Astrocyte of the spinal cord (primary cell): ENCODE data around the gene GOLGA3.
"Not testable (repeated sequence)": the region's sequence is repeated elsewhere in the genome, so short reads cannot be mapped to it uniquely, and the experiment has no call there.

Experiments
- DNase-seq: peaks from one replicate; pipeline ENCODE4 v3.0.0; 2011; ENCODE audit warnings: low read depth, low spot score
- H3K4me3 ChIP-seq: 2 replicates; pipeline ENCODE4 v1.5.1; 2011; ENCODE audit warnings: low read depth, mild to moderate bottlenecking, low read length, moderate library complexity
- in situ Hi-C: cut with HindIII; loops from 2 replicates; pipeline ENCODE4 v1.10.0; 2017; ENCODE audit warnings: low sequenced_read_pairs
- TF ChIP-seq, protein P1 (sequence below): IDR thresholded peaks from 2 replicates; pipeline ENCODE4 v1.5.1; 2012; ENCODE audit warnings: low read depth, mild to moderate bottlenecking, low read length, inconsistent platforms

Gene GOLGA3

DNA sequence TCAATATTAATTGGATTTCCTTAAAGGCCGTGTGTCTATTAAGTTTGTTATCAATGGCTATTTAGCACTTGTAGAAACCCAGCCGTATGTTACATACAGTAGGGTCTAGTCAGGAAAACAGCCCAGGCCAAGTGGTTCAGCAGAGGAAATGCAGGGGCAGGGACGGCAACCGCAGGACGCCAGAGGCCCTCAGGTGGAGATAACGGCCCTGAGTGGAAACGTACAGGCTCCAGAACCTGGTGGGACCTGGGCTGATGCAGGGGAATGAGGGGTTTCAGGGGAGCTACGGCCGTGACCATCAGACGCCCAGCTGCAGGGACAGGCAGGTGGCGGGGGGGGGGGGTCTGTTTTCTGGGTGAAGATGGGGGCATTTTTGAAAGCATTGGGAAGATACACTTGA is 63.3 kb downstream of the GOLGA3 start:
- H3K4me3 ChIP-seq: no peak overlapping the region
- DNase-seq: no peak
- in situ Hi-C loops: no loop called here
- TF ChIP-seq, protein P1, sequence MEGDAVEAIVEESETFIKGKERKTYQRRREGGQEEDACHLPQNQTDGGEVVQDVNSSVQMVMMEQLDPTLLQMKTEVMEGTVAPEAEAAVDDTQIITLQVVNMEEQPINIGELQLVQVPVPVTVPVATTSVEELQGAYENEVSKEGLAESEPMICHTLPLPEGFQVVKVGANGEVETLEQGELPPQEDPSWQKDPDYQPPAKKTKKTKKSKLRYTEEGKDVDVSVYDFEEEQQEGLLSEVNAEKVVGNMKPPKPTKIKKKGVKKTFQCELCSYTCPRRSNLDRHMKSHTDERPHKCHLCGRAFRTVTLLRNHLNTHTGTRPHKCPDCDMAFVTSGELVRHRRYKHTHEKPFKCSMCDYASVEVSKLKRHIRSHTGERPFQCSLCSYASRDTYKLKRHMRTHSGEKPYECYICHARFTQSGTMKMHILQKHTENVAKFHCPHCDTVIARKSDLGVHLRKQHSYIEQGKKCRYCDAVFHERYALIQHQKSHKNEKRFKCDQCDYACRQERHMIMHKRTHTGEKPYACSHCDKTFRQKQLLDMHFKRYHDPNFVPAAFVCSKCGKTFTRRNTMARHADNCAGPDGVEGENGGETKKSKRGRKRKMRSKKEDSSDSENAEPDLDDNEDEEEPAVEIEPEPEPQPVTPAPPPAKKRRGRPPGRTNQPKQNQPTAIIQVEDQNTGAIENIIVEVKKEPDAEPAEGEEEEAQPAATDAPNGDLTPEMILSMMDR: no peak

DNA sequence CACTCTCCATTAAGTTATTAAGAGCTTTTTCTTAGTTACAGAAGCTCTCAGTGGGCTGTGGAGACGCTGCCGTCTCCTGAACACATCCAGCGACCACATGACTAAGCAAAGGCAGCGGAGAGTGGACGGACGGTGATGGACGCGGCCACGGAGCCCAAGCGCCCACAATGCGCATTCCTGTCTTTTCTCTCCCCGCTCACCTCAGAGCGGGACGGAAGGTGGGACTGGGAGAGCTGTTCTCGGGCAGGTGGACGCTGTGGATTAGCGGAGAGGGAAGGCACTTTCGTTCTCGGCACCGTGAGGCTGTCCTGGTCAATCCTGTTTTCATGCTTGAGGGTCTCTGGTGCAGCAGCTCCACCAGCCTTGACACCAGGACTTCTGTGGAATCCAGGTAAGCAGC is 64.4 kb downstream of the GOLGA3 start:
- TF ChIP-seq, protein P1: no peak
- H3K4me3 ChIP-seq: no peak overlapping the region
- in situ Hi-C loops: no loop called here
- no peak for DNase-seq

DNA sequence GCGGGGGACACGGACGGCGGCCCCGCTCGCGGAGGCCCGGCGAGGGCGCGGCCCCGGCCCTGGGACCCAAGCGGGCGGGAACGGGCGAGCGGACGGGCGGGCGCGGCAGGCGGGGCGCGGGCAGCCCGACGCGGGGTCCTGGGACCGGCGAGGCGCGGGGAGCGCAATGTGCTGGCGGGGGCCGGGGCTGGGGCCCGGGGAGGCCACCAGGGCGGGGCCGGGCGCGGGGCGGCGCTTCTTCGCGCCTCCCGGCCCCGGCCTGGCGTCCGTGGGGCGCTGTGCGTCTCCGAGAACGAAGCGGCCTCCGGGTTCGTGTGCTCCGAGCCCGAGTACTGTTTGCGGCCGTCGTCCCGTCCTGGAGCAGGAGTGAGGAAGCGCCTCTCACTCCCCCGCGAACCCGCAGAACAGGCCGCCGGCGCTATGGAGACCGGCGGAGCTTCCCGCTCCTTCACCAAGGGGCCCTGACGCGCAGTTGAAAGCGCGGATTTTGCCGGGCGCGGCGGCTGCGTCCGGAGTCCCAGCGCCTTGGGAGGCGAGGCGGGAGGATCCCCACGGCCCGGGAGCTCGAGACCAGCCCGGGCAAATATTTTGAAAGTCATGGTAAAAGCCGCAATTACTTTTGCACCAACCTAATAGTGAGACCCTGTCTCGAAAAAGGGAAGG is 66.6 kb downstream of the GOLGA3 start:
- H3K4me3 ChIP-seq: peak overlapping the region; percentile 65
- TF ChIP-seq, protein P1: peak; percentile 9
- in situ Hi-C loops: no loop called here
- DNase-seq: peak; percentile 87

DNA sequence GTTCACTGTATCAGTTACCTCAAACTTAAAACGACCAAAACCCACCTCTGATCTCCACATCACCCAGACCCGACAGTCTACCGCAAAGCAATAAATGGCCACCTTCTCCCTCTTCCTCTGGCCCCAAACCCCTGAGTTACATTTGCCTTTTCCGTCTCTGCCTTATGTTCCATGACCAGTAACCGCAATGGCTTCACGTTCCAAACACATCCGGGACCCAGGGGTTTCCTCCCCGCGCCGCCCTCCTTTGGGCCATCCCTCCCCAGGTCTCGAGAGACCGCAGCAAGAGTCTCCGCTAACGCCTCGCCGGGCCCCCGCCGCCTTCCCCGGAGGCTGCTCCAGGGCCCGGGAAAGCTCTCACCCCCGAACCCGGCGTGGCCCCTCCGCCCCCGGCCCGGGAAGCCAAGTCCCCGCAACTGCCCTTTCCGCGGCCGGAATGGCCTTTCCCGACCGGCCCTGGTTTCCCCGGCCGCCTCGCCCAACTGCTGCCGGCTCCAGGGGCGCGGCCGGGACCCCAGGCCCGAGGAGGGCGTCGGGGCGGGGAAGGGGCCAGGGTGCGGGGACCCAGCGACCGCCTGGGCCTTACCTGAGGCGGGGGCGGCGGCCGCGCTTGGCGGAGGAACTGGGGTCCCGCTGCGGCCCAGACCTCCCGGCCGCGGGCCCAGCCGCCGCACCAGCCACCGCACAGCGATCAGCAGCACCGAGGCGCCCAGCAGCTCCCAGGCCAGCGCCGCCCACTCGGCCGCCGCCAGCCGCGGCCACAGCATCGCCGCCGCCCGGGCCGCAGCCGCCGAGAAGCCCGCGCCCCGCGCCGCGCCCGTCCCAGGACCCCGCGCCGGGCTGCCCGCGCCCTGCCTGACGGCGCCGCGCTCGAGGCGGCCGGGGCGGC is 67.4 kb downstream of the GOLGA3 start, which contains the start of gene ANKLE2:
TSS of gene ANKLE2 (minus strand) at position 801 of the 889 bp plus-strand sequence. CDS start at position 767, 34 bp downstream.
- TF ChIP-seq, protein P1: no peak
- H3K4me3 ChIP-seq: peak within 1 kb of the TSS; percentile 76
- peak; percentile 81 for DNase-seq
- in situ Hi-C loops: no loop called here

DNA sequence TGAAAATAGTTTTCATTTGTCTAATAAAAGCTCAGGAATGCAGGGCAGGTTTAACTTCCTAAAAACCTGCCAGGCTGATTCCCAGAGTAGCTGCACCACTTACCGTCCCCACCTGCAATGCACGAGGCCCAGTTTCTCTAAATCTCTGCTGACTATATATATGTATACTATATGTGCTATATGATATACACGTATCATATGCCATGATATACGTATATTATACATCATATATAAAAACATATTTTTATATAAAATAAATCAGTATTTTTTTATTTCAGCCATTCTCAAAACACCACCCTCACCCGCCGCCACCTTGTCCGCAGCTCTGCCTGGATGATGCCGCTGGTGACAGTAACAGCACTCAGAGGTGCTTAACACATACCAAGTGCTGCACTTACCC is 69.3 kb downstream of the GOLGA3 start:
- H3K4me3 ChIP-seq: peak overlapping the region; percentile 18
- DNase-seq: no peak
- TF ChIP-seq, protein P1: no peak
- in situ Hi-C loops: no loop called here

DNA sequence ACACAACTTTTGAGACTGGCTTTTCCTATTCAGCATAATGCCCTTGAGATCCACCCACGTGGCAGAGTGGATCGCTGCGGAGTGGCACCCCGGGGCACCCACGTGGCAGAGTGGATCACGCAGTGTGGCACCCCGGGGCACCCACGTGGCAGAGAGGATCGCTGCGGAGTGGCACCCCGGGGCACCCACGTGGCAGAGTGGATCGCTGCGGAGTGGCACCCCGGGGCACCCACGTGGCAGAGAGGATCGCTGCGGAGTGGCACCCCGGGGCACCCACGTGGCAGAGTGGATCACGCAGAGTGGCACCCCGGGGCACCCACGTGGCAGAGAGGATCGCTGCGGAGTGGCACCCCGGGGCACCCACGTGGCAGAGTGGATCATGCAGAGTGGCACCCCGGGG is 69.8 kb downstream of the GOLGA3 start:
- DNase-seq, in situ Hi-C loops, H3K4me3 ChIP-seq: not testable (repeated sequence)
